Posterior cingulate gyrus (tissue), 11 donors: ENCODE data around the gene MAB21L3.
"Not testable (repeated sequence)": the region's sequence is repeated elsewhere in the genome, so short reads cannot be mapped to it uniquely, and the experiment has no call there.

Experiments
- DNase-seq, 10 donors: peaks; one replicate each; pipeline versions ENCODE4 v3.0.0 to v3.0.0-alpha.2; 2020 to 2021; ENCODE audit warnings: mixed read lengths in 3 of 10
- intact Hi-C: fragments of 100-400 bp; cut with DNase I; formaldehyde crosslinking; loops from one replicate; pipeline ENCODE4 v1.15.1; 2023

The MAB21L3 gene

GRCh38 chr1:116133696-116134475 is 22.7 kb downstream of the MAB21L3 start:
- intact Hi-C loops, result no loop called here
- no peak for DNase-seq

GRCh38 chr1:116134476-116134773 is 23.2 kb downstream of the MAB21L3 start:
- intact Hi-C loops, result no loop called here
- no peak for DNase-seq

- no peak for DNase-seq
Measured at GRCh38 chr1:116138277-116138792, 27.1 kb downstream of the MAB21L3 start.

GRCh38 chr1:116139592-116140134 is 28.5 kb downstream of the MAB21L3 start:
- DNase-seq, result no peak
- intact Hi-C loops, result loop anchor here (1.0 kb wide), 2 partner anchors 346 to 360 kb away; no protein-coding TSS in a partner anchor

More at GRCh38 chr1:116138277-116138792, 27.1 kb downstream of the MAB21L3 start:
- intact Hi-C loops, result no loop called here

GRCh38 chr1:116144151-116144550 is 33.0 kb downstream of the MAB21L3 start:
- intact Hi-C loops, result no loop called here
- no peak for DNase-seq

GRCh38 chr1:116146447-116147113 is 35.4 kb downstream of the MAB21L3 start:
- DNase-seq, result peak in 1 of 10 donors; percentile 76
- intact Hi-C loops, result not testable (repeated sequence)

- intact Hi-C loops, result no loop called here
- DNase-seq, result peak in 1 of 10 donors; percentile 38
Measured at GRCh38 chr1:116147114-116147510, 35.9 kb downstream of the MAB21L3 start.

GRCh38 chr1:116147972-116148371 is 36.8 kb downstream of the MAB21L3 start:
- DNase-seq, result no peak
- intact Hi-C loops, result no loop called here

GRCh38 chr1:116148967-116149366 is 37.8 kb downstream of the MAB21L3 start:
- DNase-seq, result no peak
- intact Hi-C loops, result no loop called here

GRCh38 chr1:116150368-116150767 is 39.2 kb downstream of the MAB21L3 start:
- no peak for DNase-seq
- intact Hi-C loops, result loop anchor here (5.0 kb wide), 2 partner anchors 227 to 337 kb away; no protein-coding TSS in a partner anchor

- intact Hi-C loops, result loop anchor here (5.0 kb wide), 2 partner anchors 225 to 335 kb away; no protein-coding TSS in a partner anchor
- peak; percentile 60 to 97 (median 78) for DNase-seq
Measured at GRCh38 chr1:116151739-116152576, 40.8 kb downstream of the MAB21L3 start.

GRCh38 chr1:116152577-116152943 is 41.4 kb downstream of the MAB21L3 start:
- intact Hi-C loops, result loop anchor here (5.0 kb wide), 2 partner anchors 225 to 335 kb away; no protein-coding TSS in a partner anchor
- no peak for DNase-seq

GRCh38 chr1:116152950-116153691 is 41.9 kb downstream of the MAB21L3 start:
- no peak for DNase-seq
- intact Hi-C loops, result loop anchor here (5.0 kb wide), 2 partner anchors 224 to 334 kb away; no protein-coding TSS in a partner anchor

GRCh38 chr1:116153692-116154031 is 42.5 kb downstream of the MAB21L3 start:
- intact Hi-C loops, result loop anchor here (5.0 kb wide), 2 partner anchors 224 to 334 kb away; no protein-coding TSS in a partner anchor
- no peak for DNase-seq

GRCh38 chr1:116154536-116154935 is 43.3 kb downstream of the MAB21L3 start:
- DNase-seq, result no peak

GRCh38 chr1:116157096-116157495 is 45.9 kb downstream of the MAB21L3 start:
- DNase-seq, result no peak

More at GRCh38 chr1:116154536-116154935, 43.3 kb downstream of the MAB21L3 start:
- intact Hi-C loops, result loop anchor here (5.0 kb wide), 2 partner anchors 223 to 333 kb away; no protein-coding TSS in a partner anchor

GRCh38 chr1:116159177-116159576 is 48.0 kb downstream of the MAB21L3 start:
- intact Hi-C loops, result no loop called here
- DNase-seq, result peak in 1 of 10 donors; percentile 67

More at GRCh38 chr1:116157096-116157495, 45.9 kb downstream of the MAB21L3 start:
- intact Hi-C loops, result no loop called here

GRCh38 chr1:116159611-116160010 is 48.4 kb downstream of the MAB21L3 start:
- intact Hi-C loops, result no loop called here
- no peak for DNase-seq

GRCh38 chr1:116161390-116161789 is 50.2 kb downstream of the MAB21L3 start:
- no peak for DNase-seq
- intact Hi-C loops, result no loop called here
